CD4-positive, alpha-beta T cell treated with Interleukin-15 for 1 hour (primary cell): ENCODE measurements around the gene SLC39A8.

Source experiments
- DNase-seq: peaks from one replicate; pipeline ENCODE4 v3.0.0-alpha.2; 2020

The SLC39A8 gene

DNA sequence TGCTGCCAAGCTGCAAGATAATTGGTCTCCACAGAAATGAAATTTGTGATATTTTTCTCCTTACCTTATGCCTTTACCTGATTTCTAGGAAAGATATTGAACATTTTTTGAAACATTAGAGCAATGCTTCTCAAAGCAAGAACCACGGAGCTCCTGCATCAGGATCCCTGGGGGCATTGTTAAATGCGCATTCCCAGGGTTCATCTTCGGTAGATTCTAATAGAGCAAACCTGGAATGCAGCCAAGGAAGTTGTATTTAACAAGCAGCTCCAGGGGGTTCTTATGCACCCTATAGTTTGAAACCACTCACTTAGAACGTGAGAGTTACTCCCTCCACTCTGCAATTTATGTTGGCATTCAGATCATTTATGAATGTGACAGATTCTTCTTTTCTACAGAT, 126.2 kb downstream of the SLC39A8 start:
- DNase-seq: no peak

DNA sequence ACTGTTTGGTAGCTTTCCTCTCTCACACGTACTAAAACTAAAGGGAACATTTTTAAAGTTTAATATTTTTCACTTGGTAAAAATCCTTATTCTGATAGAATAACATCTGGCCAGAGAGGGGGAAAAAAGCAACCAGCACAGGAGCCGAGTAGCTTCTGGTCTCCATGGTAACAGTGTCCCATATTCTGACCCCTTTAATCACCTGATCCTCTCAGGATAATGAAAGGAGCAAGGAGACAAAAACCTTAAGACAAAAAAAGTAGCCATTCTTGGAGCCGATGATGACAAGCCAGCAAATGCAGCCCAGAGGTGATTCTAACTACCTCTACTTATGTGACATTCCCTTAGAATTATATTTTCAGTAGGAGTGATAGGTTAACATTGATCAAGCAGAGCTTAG, 126.6 kb downstream of the SLC39A8 start:
- no peak for DNase-seq

DNA sequence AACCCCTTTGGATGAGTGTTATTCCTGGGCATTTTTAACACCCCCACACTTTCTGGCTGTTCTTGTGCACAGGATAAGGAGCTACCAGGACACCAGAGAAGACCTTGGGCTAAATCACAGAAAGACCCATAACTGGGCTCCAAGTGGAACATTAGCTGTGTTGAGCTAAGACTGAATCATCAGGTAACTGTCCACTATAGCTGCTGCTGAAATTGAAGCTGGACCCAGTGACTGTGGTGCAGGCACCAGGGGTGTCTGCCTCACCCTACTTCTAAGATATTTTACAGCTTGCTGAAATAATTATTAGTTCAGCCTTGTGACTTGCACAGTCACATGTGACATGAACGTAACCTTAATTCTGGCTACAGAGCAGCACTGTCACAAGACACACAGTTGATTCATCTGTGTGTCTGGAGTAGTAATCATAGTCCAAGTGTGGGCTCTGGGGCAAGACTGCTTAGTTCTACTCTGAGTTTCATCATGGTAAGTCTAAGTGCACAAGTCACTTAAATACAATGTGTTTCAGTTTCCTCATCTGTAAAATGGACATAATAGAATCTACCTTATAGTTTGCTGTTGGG, 127.4 kb downstream of the SLC39A8 start:
- no peak for DNase-seq

DNA sequence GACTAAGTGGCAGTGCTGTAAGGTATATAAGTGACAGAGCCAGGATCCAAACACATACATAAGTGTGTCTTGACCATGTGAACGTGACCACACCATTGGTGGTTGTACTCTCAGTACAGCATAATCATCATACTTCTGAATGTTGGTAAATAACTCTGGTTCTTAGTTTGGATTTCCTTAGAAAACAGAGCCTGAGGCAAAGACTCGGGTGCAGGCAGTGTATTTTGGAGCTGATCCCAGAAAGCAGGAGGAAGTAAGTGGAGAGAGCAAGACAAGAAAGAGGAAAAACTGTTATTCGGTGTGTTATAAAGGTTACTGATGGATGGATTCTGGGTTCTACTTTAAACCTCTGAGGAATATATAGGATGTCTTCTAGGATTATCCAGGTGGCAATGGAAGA, 127.9 kb downstream of the SLC39A8 start:
- no peak for DNase-seq

DNA sequence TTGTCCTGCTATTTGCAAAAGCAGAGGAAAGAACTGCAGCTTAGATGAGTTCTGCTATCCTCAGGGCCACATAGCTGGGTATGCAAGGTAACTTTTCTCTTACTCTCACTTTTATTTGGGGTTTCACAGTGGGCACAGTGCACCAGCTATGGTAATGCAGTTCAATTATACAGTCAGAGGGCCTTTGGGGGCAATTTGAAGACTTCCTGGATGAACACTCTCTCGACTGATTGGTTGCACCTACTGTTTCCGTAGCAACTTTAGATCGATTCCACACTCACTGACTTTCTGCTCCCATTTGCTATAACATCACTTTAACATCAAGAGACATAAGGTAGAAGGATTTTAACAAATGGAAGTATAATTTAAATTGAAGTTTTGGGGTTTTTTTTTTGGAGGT, 128.6 kb downstream of the SLC39A8 start:
- no peak for DNase-seq

DNA sequence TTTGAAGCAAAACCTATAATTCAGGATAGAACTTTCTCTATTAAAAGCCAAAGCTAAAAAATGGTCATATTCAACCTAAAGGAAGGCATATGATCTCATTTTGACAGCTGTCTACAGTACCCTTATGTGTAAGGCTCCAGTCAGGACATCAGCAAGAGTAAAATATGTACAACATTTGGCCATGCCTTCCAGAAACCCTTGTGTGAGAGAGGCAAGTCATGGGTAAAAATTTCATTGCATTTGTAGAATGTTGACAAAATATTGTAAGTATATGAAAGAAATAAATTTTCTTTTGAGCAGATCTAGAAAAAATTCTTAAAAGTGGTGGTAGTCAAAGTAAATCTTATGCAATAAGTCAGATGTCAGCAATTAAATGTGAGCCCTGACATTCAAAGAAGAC, 132.3 kb downstream of the SLC39A8 start:
- no peak for DNase-seq
